Skeletal muscle tissue (tissue), 4 donors: ENCODE data around the gene KRTAP9-3. TPM values are rescaled to one million over a fixed set of nuclear protein-coding genes. Genes with fewer than 3 reads are reported as not detected.
"Not testable (repeated sequence)": the region's sequence is repeated elsewhere in the genome, so short reads cannot be mapped to it uniquely, and the experiment has no call there.

Experiments
- H3K27ac ChIP-seq: one replicate; pipeline ENCODE4 v1.7.0; 2013; ENCODE audit warnings: mild to moderate bottlenecking, low read depth, low read length, inconsistent platforms
- H3K27me3 ChIP-seq, 3 donors: one replicate each; pipeline ENCODE4 v1.7.0; 2013; ENCODE audit warnings: low read length in 3 of 3; ENCODE audit not compliant: control insufficient read depth in 3 of 3, insufficient read depth in 3 of 3
- H3K36me3 ChIP-seq, 3 donors: one replicate each; pipeline ENCODE4 v1.7.0; 2013; ENCODE audit warnings: low read length in 3 of 3; ENCODE audit not compliant: control insufficient read depth in 3 of 3, insufficient read depth in 3 of 3
- H3K4me1 ChIP-seq, 3 donors: one replicate each; pipeline ENCODE4 v1.7.0; 2013; ENCODE audit warnings: low read length in 3 of 3, mild to moderate bottlenecking in 3 of 3; ENCODE audit not compliant: control insufficient read depth in 3 of 3, insufficient read depth in 3 of 3
- H3K4me3 ChIP-seq, 3 donors: one replicate each; pipeline ENCODE4 v1.7.0; 2013; ENCODE audit warnings: low read length in 3 of 3
- H3K9ac ChIP-seq, 3 donors: one replicate each; pipeline ENCODE4 v1.7.0; 2013; ENCODE audit warnings: low read length in 3 of 3, mild to moderate bottlenecking in 3 of 3, moderate library complexity in 2 of 3, low read depth in 1 of 3
- H3K9me3 ChIP-seq, 3 donors: one replicate each; pipeline ENCODE4 v1.7.0; 2013; ENCODE audit warnings: low read length in 3 of 3; ENCODE audit not compliant: control insufficient read depth in 3 of 3
- total RNA-seq: library from RNA; depleted of rRNA; stranded (reverse); fragments of >200 nt; gene quantifications from one replicate; pipeline ENCODE4 v1.2.3, GENCODE V29; 2014
- donor health status: Osteomylitis.

KRTAP9-3 gene
- total RNA-seq, 1 donor from 2014 or later, result not detected

- H3K4me3 ChIP-seq, H3K27ac ChIP-seq, H3K9me3 ChIP-seq, H3K36me3 ChIP-seq, H3K4me1 ChIP-seq, H3K9ac ChIP-seq: not testable (repeated sequence)
- H3K27me3 ChIP-seq, result peaks cover 7 to 10% (median 8%) of the 10 kb centered on the region in 3 donors
Observed at GRCh38 chr17:41249637-41250240, 17.5 kb downstream of the KRTAP9-3 start, which contains the start of gene KRTAP9-4. Gene KRTAP9-4, plus strand, starts transcription at chr17:41249687. Its CDS starts 34 bp downstream, at chr17:41249721.

DNA sequence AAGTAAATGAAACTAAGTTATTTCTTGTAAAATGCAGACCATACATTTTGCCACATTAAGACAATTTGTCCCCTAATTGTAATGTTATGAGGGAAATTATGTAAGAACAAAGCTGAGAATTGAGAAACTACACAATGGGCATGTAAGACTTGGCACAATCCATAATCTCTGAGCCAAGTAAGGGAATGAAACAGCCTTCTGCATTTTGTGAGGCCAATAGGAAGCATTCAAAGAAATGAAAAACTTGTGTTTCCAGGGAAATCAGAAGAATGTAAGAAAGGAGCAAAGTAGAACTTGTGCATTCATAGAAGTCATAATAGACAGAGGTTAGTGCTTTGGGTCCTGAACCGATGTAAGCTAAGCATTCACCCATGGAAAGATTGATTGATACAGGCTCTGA lies 19.0 kb downstream of the KRTAP9-3 start:
- Histone ChIP-seq H3K4me1 (no peaks in the 10 kb centered on the region), H3K9me3 (no peaks in the 10 kb centered on the region), H3K9ac (no peak overlapping the region), H3K4me3 (no peak overlapping the region), H3K36me3 (no peaks in the 10 kb centered on the region), H3K27me3 (peaks cover 7 to 15% (median 12%) of the 10 kb centered on the region in 3 donors), H3K27ac (no peak overlapping the region)

DNA sequence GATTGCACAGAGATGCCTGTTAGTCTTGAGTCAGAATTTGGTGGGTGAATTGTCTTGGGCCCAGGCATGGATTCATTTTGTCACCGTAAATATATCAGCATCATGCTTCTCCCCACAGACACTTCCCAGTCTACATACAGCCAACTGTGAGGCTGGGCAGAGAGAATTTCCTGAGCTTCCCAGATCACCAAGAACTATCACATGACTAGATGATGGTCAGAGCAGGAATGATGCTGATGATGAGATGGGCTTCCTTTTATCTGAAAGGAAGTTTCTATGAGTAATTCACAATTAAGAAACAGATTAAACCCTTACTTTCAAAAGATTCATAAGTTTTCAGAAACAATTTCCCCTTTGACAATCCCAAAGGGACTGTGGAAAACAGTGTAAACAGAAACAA lies 22.6 kb downstream of the KRTAP9-3 start:
- peaks cover 8 to 16% (median 10%) of the 10 kb centered on the region in 3 donors for H3K27me3 ChIP-seq
- H3K4me1 ChIP-seq, result no peaks in the 10 kb centered on the region
- no peaks in the 10 kb centered on the region for H3K9me3 ChIP-seq
- no peak overlapping the region for H3K4me3 ChIP-seq
- H3K27ac ChIP-seq, result no peak overlapping the region
- H3K9ac ChIP-seq, result no peak overlapping the region
- no peaks in the 10 kb centered on the region for H3K36me3 ChIP-seq

- not testable (repeated sequence) for H3K27ac ChIP-seq, H3K36me3 ChIP-seq, H3K9ac ChIP-seq, H3K4me1 ChIP-seq, H3K9me3 ChIP-seq, H3K4me3 ChIP-seq
- peaks cover 8 to 16% (median 10%) of the 10 kb centered on the region in 3 donors for H3K27me3 ChIP-seq
Observed at GRCh38 chr17:41255381-41256290, 23.4 kb downstream of the KRTAP9-3 start, which contains the start of gene KRTAP9-9. Gene KRTAP9-9, plus strand, starts transcription at chr17:41255384.

GRCh38 chr17:41256291-41256685 lies 24.0 kb downstream of the KRTAP9-3 start:
- no peaks in the 10 kb centered on the region for H3K9me3 ChIP-seq
- H3K36me3 ChIP-seq, result no peaks in the 10 kb centered on the region
- H3K27me3 ChIP-seq, result peaks cover 8 to 14% (median 8%) of the 10 kb centered on the region in 3 donors
- no peak overlapping the region for H3K4me3 ChIP-seq
- H3K9ac ChIP-seq, result no peak overlapping the region
- no peaks in the 10 kb centered on the region for H3K4me1 ChIP-seq
- H3K27ac ChIP-seq, result no peak overlapping the region

GRCh38 chr17:41258406-41258805 lies 26.2 kb downstream of the KRTAP9-3 start:
- Histone ChIP-seq H3K36me3 (no peaks in the 10 kb centered on the region), H3K4me3 (no peak overlapping the region), H3K9ac (no peak overlapping the region), H3K27me3 (peaks cover 3 to 8% (median 6%) of the 10 kb centered on the region in 3 donors), H3K9me3 (no peaks in the 10 kb centered on the region), H3K4me1 (no peaks in the 10 kb centered on the region), H3K27ac (no peak overlapping the region)

DNA sequence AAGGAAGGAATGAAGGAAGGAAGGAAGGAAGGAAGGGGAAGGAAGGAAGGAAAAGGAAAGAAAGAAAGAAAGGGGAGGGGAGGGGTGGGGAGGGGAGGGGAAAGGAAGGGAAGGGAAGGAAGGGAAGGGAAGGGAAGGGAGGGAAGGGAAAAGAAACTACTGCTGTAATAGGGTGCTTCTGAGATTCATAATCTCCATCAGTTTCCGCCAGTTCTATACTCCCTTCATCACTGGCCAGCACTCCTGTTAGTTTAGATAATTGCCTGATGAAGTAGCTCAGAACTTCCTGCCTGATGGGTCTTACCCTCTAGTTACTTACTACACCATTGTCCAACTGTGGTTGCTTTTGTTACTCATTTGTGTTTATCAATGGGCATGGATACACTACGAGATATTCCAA lies 31.0 kb downstream of the KRTAP9-3 start:
- Histone ChIP-seq H3K27me3 (peaks cover 0 to 10% (median 4%) of the 10 kb centered on the region in 3 donors), H3K4me1 (no peaks in the 10 kb centered on the region), H3K27ac (no peak overlapping the region), H3K9ac (no peak overlapping the region), H3K9me3 (no peaks in the 10 kb centered on the region), H3K36me3 (no peaks in the 10 kb centered on the region), H3K4me3 (no peak overlapping the region)

DNA sequence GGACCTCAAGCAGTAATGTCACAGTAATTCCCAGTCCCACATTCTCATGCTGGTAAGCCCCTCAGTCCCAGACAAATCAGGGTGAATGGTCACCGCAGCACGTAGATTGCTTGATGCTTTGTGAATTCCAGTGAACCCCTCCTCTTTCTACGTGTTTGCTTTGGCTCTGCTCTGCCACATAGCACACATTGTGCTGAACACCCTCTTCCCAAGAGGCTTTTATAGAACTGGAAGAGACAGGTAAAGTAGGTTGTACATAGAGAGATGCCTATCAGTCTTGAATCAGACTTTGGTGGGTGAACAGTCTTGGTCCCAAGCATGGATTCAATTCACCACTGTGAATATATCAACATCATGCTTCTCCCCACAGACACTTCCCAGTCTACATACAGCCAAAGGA lies 32.4 kb downstream of the KRTAP9-3 start:
- Histone ChIP-seq H3K4me3 (no peak overlapping the region), H3K9me3 (no peaks in the 10 kb centered on the region), H3K9ac (no peak overlapping the region)

GRCh38 chr17:41265078-41265477 lies 32.8 kb downstream of the KRTAP9-3 start, which contains the start of gene KRTAP9-6:
Gene KRTAP9-6, plus strand, starts transcription at chr17:41265378. Its CDS starts 0 bp downstream, at chr17:41265378.
- H3K36me3 ChIP-seq, result no peaks in the 10 kb centered on the region
- H3K9me3 ChIP-seq, result no peaks in the 10 kb centered on the region
- H3K27ac ChIP-seq, result no peak within 1 kb of the TSS
- no peaks in the 10 kb centered on the region for H3K4me1 ChIP-seq
- H3K4me3 ChIP-seq, result no peak within 1 kb of the TSS
- H3K27me3 ChIP-seq, result peaks cover 0 to 10% (median 4%) of the 10 kb centered on the region in 3 donors
- H3K9ac ChIP-seq, result no peak within 1 kb of the TSS

More for the DNA sequence above, 32.4 kb downstream of the KRTAP9-3 start:
- Histone ChIP-seq H3K36me3 (no peaks in the 10 kb centered on the region), H3K4me1 (no peaks in the 10 kb centered on the region), H3K27ac (no peak overlapping the region), H3K27me3 (peaks cover 0 to 10% (median 4%) of the 10 kb centered on the region in 3 donors)

DNA sequence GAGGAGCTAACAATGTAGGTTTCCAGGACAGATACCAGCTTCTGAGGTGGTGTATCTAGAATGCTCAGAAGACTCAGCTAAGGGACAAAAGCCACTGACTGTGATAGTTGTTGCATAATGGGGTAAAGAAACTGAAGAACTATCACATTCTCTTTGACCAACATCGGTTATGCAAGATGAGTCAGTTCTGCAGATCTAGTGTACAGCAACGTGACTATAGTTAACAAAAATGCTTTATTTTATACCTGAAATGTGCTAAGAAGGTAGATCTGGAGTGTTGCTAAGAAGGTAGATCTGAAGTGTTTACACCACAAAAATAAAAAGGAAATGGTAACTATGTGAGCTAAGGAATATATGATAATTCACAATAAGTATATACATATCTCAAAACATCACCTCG lies 35.5 kb downstream of the KRTAP9-3 start:
- H3K36me3 ChIP-seq, result no peaks in the 10 kb centered on the region
- H3K4me1 ChIP-seq, result no peaks in the 10 kb centered on the region
- H3K9me3 ChIP-seq, result no peaks in the 10 kb centered on the region
- no peak overlapping the region for H3K4me3 ChIP-seq
- H3K9ac ChIP-seq, result no peak overlapping the region
- peaks cover 0 to 10% (median 4%) of the 10 kb centered on the region in 3 donors for H3K27me3 ChIP-seq
- no peak overlapping the region for H3K27ac ChIP-seq
